Nephron progenitor cell (in vitro differentiated cells): ENCODE results near the gene ZNF691.

ENCODE experiments used
- DNase-seq: peaks from one replicate; pipeline ENCODE4 v3.0.0; 2021
- H3K27ac Mint-ChIP-seq: 2 replicates; pipeline ENCODE4 v1.8.0; 2021; ENCODE audit warnings: mild to moderate bottlenecking, moderate library complexity, mixed read lengths
- H3K27me3 Mint-ChIP-seq: 2 replicates; pipeline ENCODE4 v1.8.0; 2021; ENCODE audit warnings: mild to moderate bottlenecking, low read depth, mixed read lengths; ENCODE audit not compliant: poor library complexity
- H3K36me3 Mint-ChIP-seq: 2 replicates; pipeline ENCODE4 v1.8.0; 2021; ENCODE audit warnings: low read depth, mixed read lengths
- H3K4me1 Mint-ChIP-seq: 2 replicates; pipeline ENCODE4 v1.8.0; 2021; ENCODE audit warnings: mixed read lengths
- H3K4me3 Mint-ChIP-seq: 2 replicates; pipeline ENCODE4 v1.8.0; 2021; ENCODE audit warnings: mild to moderate bottlenecking, moderate library complexity, mixed read lengths
- H3K9me3 Mint-ChIP-seq: 2 replicates; pipeline ENCODE4 v1.8.0; 2021; ENCODE audit warnings: mild to moderate bottlenecking, moderate library complexity, mixed read lengths
- CTCF ChIP-seq: fragments of 200-600 bp; sonication (generic); IDR thresholded peaks from 2 replicates; pipeline ENCODE4 v1.5.0; 2021; ENCODE audit warnings: antibody characterized with exemption

ZNF691 gene

GRCh38 chr1:42841440-42842147 is 4.8 kb upstream of the ZNF691 start:
- no peaks in the 10 kb centered on the region for H3K9me3 Mint-ChIP-seq
- no peak for TF ChIP-seq CTCF
- peaks cover 25% of the 10 kb centered on the region for H3K4me1 Mint-ChIP-seq
- H3K27ac Mint-ChIP-seq = no peak overlapping the region
- H3K36me3 Mint-ChIP-seq = peaks cover 31% of the 10 kb centered on the region
- H3K27me3 Mint-ChIP-seq = peaks cover 3% of the 10 kb centered on the region
- H3K4me3 Mint-ChIP-seq = no peak overlapping the region
- DNase-seq = no peak

GRCh38 chr1:42844592-42845140 is 1.7 kb upstream of the ZNF691 start:
- no peak for DNase-seq
- no peak for TF ChIP-seq CTCF
- H3K9me3 Mint-ChIP-seq = peaks cover 17% of the 10 kb centered on the region
- no peak overlapping the region for H3K27ac Mint-ChIP-seq
- H3K27me3 Mint-ChIP-seq = peaks cover 3% of the 10 kb centered on the region
- peaks cover 57% of the 10 kb centered on the region for H3K36me3 Mint-ChIP-seq
- H3K4me3 Mint-ChIP-seq = no peak overlapping the region
- peaks cover 25% of the 10 kb centered on the region for H3K4me1 Mint-ChIP-seq

GRCh38 chr1:42845193-42845592 is 1.2 kb upstream of the ZNF691 start:
- no peak overlapping the region for H3K27ac Mint-ChIP-seq
- TF ChIP-seq CTCF = no peak
- no peak overlapping the region for H3K4me3 Mint-ChIP-seq
- peaks cover 22% of the 10 kb centered on the region for H3K9me3 Mint-ChIP-seq
- H3K36me3 Mint-ChIP-seq = peaks cover 62% of the 10 kb centered on the region
- DNase-seq = no peak
- H3K27me3 Mint-ChIP-seq = peaks cover 3% of the 10 kb centered on the region
- peaks cover 25% of the 10 kb centered on the region for H3K4me1 Mint-ChIP-seq

- peaks cover 25% of the 10 kb centered on the region for H3K4me1 Mint-ChIP-seq
- TF ChIP-seq CTCF = no peak
- H3K27me3 Mint-ChIP-seq = peaks cover 3% of the 10 kb centered on the region
- no peak for DNase-seq
- H3K4me3 Mint-ChIP-seq = peak overlapping the region; percentile 95
- peaks cover 66% of the 10 kb centered on the region for H3K36me3 Mint-ChIP-seq
- H3K27ac Mint-ChIP-seq = no peak overlapping the region
- peaks cover 29% of the 10 kb centered on the region for H3K9me3 Mint-ChIP-seq
These were observed 552 bp upstream of the ZNF691 start for GRCh38 chr1:42845866-42846256.

- Mint-ChIP-seq H3K27ac (peak overlapping the region; percentile 53), H3K4me1 (peaks cover 25% of the 10 kb centered on the region), H3K4me3 (peak overlapping the region; percentile 95), H3K36me3 (peaks cover 70% of the 10 kb centered on the region), H3K27me3 (peaks cover 3% of the 10 kb centered on the region), H3K9me3 (peaks cover 40% of the 10 kb centered on the region)
- TF ChIP-seq CTCF = no peak
- DNase-seq = no peak
These were observed 740 bp downstream of the ZNF691 start for GRCh38 chr1:42847111-42847595.
